GM18873 (cell line): ENCODE results near the gene PANX3.

ENCODE experiments used
- ATAC-seq: cut with Tn5 transposase; IDR thresholded peaks from one replicate; pipeline ENCODE4 v1.9.1; 2021; ENCODE audit warnings: mild to moderate bottlenecking, moderate library complexity, moderate number of reproducible peaks; ENCODE audit not compliant: unreplicated experiment, low FRiP score

The PANX3 gene

GRCh38 chr11:124656774-124657630 lies 45.8 kb downstream of the PANX3 start:
- ATAC-seq = no peak

GRCh38 chr11:124657904-124658303 lies 46.7 kb downstream of the PANX3 start:
- ATAC-seq = no peak

GRCh38 chr11:124658501-124658900 lies 47.3 kb downstream of the PANX3 start:
- no peak for ATAC-seq

- ATAC-seq = no peak
These were observed 47.8 kb downstream of the PANX3 start for GRCh38 chr11:124658986-124659385.

GRCh38 chr11:124661553-124661952 lies 50.3 kb downstream of the PANX3 start:
- no peak for ATAC-seq

GRCh38 chr11:124662106-124662505 lies 50.9 kb downstream of the PANX3 start:
- ATAC-seq = no peak

GRCh38 chr11:124663861-124664260 lies 52.6 kb downstream of the PANX3 start:
- no peak for ATAC-seq

GRCh38 chr11:124667601-124668000 lies 56.4 kb downstream of the PANX3 start:
- ATAC-seq = no peak

- ATAC-seq = no peak
These were observed 58.0 kb downstream of the PANX3 start for GRCh38 chr11:124669193-124669592.
